Mesenchymal stem cell (in vitro differentiated cells and primary cell): Measurements from ENCODE around the gene CCDC127.
"Not testable (repeated sequence)": the region's sequence is repeated elsewhere in the genome, so short reads cannot be mapped to it uniquely, and the experiment has no call there.

Source experiments
- DNase-seq: peaks from one replicate; pipeline ENCODE4 v3.0.0-alpha.2; 2013
- H2AFZ ChIP-seq: one replicate; pipeline ENCODE4 v1.6.1; 2013; ENCODE audit warnings: low read depth, mild to moderate bottlenecking, control low read depth, inconsistent platforms, low read length, moderate library complexity
- H2AK5ac ChIP-seq: 2 replicates; pipeline ENCODE4 v1.6.1; 2013; ENCODE audit warnings: low read length, moderate library complexity, mild to moderate bottlenecking, inconsistent platforms; ENCODE audit not compliant: severe bottlenecking
- H2BK120ac ChIP-seq: one replicate; pipeline ENCODE4 v1.6.1; 2013; ENCODE audit warnings: low read depth, mild to moderate bottlenecking, inconsistent platforms, low read length, moderate library complexity
- H2BK12ac ChIP-seq, 2 experiments: one replicate each; pipeline ENCODE4 v1.6.1; 2013; ENCODE audit warnings: inconsistent platforms in 2 of 2, low read length in 2 of 2, mild to moderate bottlenecking in 2 of 2, moderate library complexity in 2 of 2, control low read depth in 1 of 2
- H2BK15ac ChIP-seq: one replicate; pipeline ENCODE4 v1.6.1; 2013; ENCODE audit warnings: mild to moderate bottlenecking, low read depth, inconsistent platforms; ENCODE audit not compliant: poor library complexity, severe bottlenecking
- H2BK5ac ChIP-seq: 2 replicates; pipeline ENCODE4 v1.6.1; 2013; ENCODE audit warnings: low read depth, mild to moderate bottlenecking, low read length, control low read depth, inconsistent platforms; ENCODE audit not compliant: poor library complexity, severe bottlenecking
- H3K14ac ChIP-seq, 2 experiments: one replicate each; pipeline ENCODE4 v1.6.1; 2013; ENCODE audit warnings: inconsistent platforms in 2 of 2, low read length in 2 of 2, control low read depth in 1 of 2, mild to moderate bottlenecking in 1 of 2, moderate library complexity in 1 of 2
- H3K18ac ChIP-seq, 2 experiments: one replicate each; pipeline ENCODE4 v1.6.1; 2013; ENCODE audit warnings: inconsistent platforms in 2 of 2, low read length in 2 of 2, control low read depth in 1 of 2, low read depth in 1 of 2, mild to moderate bottlenecking in 1 of 2
- H3K23ac ChIP-seq, 2 experiments: one replicate each; pipeline ENCODE4 v1.6.1; 2013; ENCODE audit warnings: inconsistent platforms in 2 of 2, low read length in 2 of 2, mild to moderate bottlenecking in 2 of 2, moderate library complexity in 2 of 2, control low read depth in 1 of 2
- H3K27ac ChIP-seq: 2 replicates; pipeline ENCODE4 v1.5.1; 2013; ENCODE audit warnings: mild to moderate bottlenecking, moderate library complexity, low read length, control low read depth, inconsistent platforms; ENCODE audit not compliant: poor library complexity, severe bottlenecking
- H3K27me3 ChIP-seq, 2 experiments: 2 replicates each; pipeline versions ENCODE4 v1.6.1 to v1.7.0; 2013; ENCODE audit warnings: low read length in 2 of 2, mild to moderate bottlenecking in 2 of 2, moderate library complexity in 2 of 2, control low read depth in 1 of 2, inconsistent platforms in 1 of 2; ENCODE audit not compliant: control insufficient read depth in 1 of 2, insufficient read depth in 1 of 2
- H3K36me3 ChIP-seq, 2 experiments: 2 replicates each; pipeline versions ENCODE4 v1.6.1 to v1.7.0; 2013; ENCODE audit warnings: low read length in 2 of 2, control low read depth in 1 of 2, inconsistent platforms in 1 of 2, low read depth in 1 of 2, mild to moderate bottlenecking in 1 of 2; ENCODE audit not compliant: insufficient read depth in 2 of 2, control insufficient read depth in 1 of 2
- H3K4ac ChIP-seq, 2 experiments: one replicate each; pipeline ENCODE4 v1.6.1; 2013; ENCODE audit warnings: inconsistent platforms in 2 of 2, low read length in 2 of 2, mild to moderate bottlenecking in 2 of 2, moderate library complexity in 2 of 2, control low read depth in 1 of 2, low read depth in 1 of 2
- H3K4me1 ChIP-seq: 2 replicates; pipeline ENCODE4 v1.6.1; 2013; ENCODE audit warnings: low read depth, low read length, control low read depth; ENCODE audit not compliant: control insufficient read depth, insufficient read depth
- H3K4me2 ChIP-seq: 2 replicates; pipeline ENCODE4 v1.6.1; 2013; ENCODE audit warnings: low read length, mild to moderate bottlenecking, inconsistent platforms; ENCODE audit not compliant: poor library complexity, severe bottlenecking
- H3K4me3 ChIP-seq, 2 experiments: 2 replicates each; pipeline versions ENCODE4 v1.5.1 to v1.7.0; 2013; ENCODE audit warnings: low read length in 2 of 2, mild to moderate bottlenecking in 2 of 2, control low read depth in 1 of 2, low read depth in 1 of 2; ENCODE audit not compliant: insufficient read depth in 1 of 2
- H3K79me1 ChIP-seq: replicated peaks from 2 replicates; pipeline ENCODE4 v1.6.1; 2013; ENCODE audit warnings: mild to moderate bottlenecking, control low read depth, low read length, inconsistent platforms; ENCODE audit not compliant: poor library complexity, severe bottlenecking
- H3K9ac ChIP-seq: 2 replicates; pipeline ENCODE4 v1.7.0; 2013; ENCODE audit warnings: mild to moderate bottlenecking, low read length, moderate library complexity
- H3K9me3 ChIP-seq: 2 replicates; pipeline ENCODE4 v1.7.0; 2013; ENCODE audit warnings: mild to moderate bottlenecking, low read length; ENCODE audit not compliant: control insufficient read depth
- H4K8ac ChIP-seq: one replicate; pipeline ENCODE4 v1.6.1; 2013; ENCODE audit warnings: inconsistent platforms, mild to moderate bottlenecking, low read length, moderate library complexity
- H4K91ac ChIP-seq: one replicate; pipeline ENCODE4 v1.6.1; 2013; ENCODE audit warnings: mild to moderate bottlenecking, low read length, inconsistent platforms
- WGBS: methylation state at CpG from one replicate; pipeline ENCODE4 v1.1.7; 2013; ENCODE audit warnings: mixed read lengths; 5-methylcytosine and 5-hydroxymethylcytosine counted together

CCDC127 gene

DNA sequence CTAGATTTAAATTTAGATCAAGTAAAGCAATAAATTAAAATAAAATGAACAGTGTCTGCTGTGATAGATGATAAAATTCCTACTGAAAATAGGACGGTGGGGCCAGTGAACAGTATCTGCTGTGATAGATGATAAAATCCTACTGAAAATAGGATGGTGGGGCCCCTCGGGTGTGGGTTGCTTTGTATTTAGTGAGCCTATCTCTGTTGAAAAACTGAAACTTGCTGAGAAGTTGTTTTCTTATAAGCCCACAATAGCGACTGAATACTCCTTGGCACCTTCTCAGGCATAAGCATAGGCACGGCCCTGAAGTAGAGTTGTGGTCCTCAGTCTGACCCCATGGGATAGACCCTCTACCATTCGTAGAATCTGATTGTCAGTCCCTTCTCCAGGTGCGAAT, 5.8 kb upstream of the CCDC127 start:
- H2BK12ac ChIP-seq, result no peak overlapping the region
- no peak overlapping the region for H2BK15ac ChIP-seq
- WGBS, result 99% methylated on average over 6 of the region's 6 CpGs
- H3K4me2 ChIP-seq, result no peak overlapping the region
- no peaks in the 10 kb centered on the region for H3K9me3 ChIP-seq
- H4K91ac ChIP-seq, result no peak overlapping the region
- H2BK5ac ChIP-seq, result no peak overlapping the region
- H3K79me1 ChIP-seq, result peaks cover 21% of the 10 kb centered on the region
- H3K14ac ChIP-seq, result no peak overlapping the region
- no peak overlapping the region for H3K23ac ChIP-seq
- DNase-seq, result no peak
- H3K9ac ChIP-seq, result no peak overlapping the region
- no peak overlapping the region for H4K8ac ChIP-seq
- H3K4me3 ChIP-seq, result no peak overlapping the region
- no peaks in the 10 kb centered on the region for H3K27me3 ChIP-seq
- no peak overlapping the region for H3K4ac ChIP-seq
- peaks cover 4% of the 10 kb centered on the region for H3K4me1 ChIP-seq
- no peak overlapping the region for H3K27ac ChIP-seq
- no peak overlapping the region for H2AK5ac ChIP-seq
- no peak overlapping the region for H3K18ac ChIP-seq
- H3K36me3 ChIP-seq, result peaks cover 41 to 49% of the 10 kb centered on the region in 2 experiments
- no peak overlapping the region for H2BK120ac ChIP-seq
- H2AFZ ChIP-seq, result no peak overlapping the region

DNA sequence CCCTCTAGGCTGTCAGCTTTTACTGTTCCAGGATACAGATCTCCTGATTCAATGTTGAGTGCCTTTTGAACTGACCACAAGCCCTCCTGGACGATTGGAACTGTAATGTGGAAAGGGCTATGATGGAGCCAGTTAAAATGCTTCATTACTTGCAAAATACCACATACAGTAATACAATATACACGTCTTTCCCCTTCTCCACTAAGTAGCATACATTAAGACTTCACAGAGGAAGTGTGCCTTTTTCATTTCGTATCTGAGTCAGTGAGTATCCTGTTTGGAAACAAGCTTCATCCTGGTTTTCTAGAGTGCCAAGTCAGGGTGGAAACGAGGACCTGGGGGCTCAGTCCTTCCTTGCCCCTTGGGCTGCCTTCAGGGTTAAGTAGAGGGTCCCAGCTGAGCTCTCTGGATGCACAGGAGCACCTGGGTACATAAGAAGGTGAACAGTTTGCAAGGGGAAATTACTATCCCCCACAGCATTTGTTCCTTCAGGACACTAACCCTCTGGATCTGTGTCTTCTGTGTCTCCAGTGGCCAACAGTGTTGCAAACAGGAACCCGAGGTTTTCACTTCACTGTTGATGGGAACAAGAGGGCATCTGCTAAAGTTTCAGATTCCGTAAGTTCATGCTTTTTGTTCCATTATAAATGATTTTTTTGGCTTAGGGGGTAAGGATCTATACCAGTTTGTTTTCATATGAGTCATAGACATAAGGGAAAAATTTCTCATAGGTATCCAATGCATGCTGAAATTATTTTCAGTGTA, 5.2 kb upstream of the CCDC127 start:
- H2BK5ac ChIP-seq, H3K27ac ChIP-seq, H3K4me3 ChIP-seq, H2AFZ ChIP-seq, H3K14ac ChIP-seq, H2AK5ac ChIP-seq, H3K4ac ChIP-seq, H2BK120ac ChIP-seq, H3K23ac ChIP-seq, H3K4me1 ChIP-seq, H3K9me3 ChIP-seq, H2BK15ac ChIP-seq, H4K91ac ChIP-seq, H3K18ac ChIP-seq, H4K8ac ChIP-seq, H3K27me3 ChIP-seq, H3K4me2 ChIP-seq, H2BK12ac ChIP-seq: not testable (repeated sequence)
- Histone ChIP-seq H3K36me3 (peaks cover 38 to 43% of the 10 kb centered on the region in 2 experiments), H3K79me1 (peaks cover 21% of the 10 kb centered on the region), H3K9ac (peak overlapping the region; percentile 2)
- DNase-seq, result peak; percentile 13
- WGBS, result 81% methylated on average over 5 of the region's 6 CpGs

DNA sequence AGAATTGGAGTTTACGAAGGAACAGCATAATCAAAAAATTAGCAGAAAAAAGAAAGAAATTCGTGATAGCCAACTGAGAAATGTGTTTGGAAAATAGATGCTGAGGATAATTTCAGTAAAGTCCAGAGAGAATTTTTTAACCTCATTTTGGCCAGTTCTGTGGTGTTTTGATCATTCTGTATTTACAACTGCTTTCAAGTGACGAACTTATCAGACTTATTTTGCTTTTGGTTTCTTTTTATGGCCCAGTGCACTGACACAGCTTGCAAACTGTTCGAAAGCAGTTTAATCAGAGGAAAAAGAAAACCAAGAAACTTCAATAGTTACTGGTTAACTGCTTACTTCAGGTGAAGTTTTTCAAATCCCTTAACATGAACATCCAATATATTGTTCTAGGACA, 2.0 kb upstream of the CCDC127 start:
- Histone ChIP-seq H3K9me3 (no peaks in the 10 kb centered on the region), H4K8ac (no peak overlapping the region), H3K4ac (no peak overlapping the region), H2BK5ac (no peak overlapping the region), H3K18ac (no peak overlapping the region), H2BK12ac (no peak overlapping the region), H2BK120ac (no peak overlapping the region), H4K91ac (no peak overlapping the region), H3K4me3 (peak overlapping the region in 1 of 2 experiments; percentile 86), H2AK5ac (no peak overlapping the region), H3K79me1 (peaks cover 10% of the 10 kb centered on the region), H3K14ac (no peak overlapping the region), H3K4me2 (no peak overlapping the region), H3K36me3 (peaks cover 11 to 14% of the 10 kb centered on the region in 2 experiments), H3K23ac (no peak overlapping the region), H2AFZ (no peak overlapping the region), H3K9ac (peak overlapping the region; percentile 88), H3K27me3 (no peaks in the 10 kb centered on the region), H3K27ac (no peak overlapping the region), H2BK15ac (no peak overlapping the region), H3K4me1 (peaks cover 5% of the 10 kb centered on the region)
- WGBS, result 73% methylated on average over 3 of the region's 4 CpGs
- DNase-seq, result peak; percentile 47

DNA sequence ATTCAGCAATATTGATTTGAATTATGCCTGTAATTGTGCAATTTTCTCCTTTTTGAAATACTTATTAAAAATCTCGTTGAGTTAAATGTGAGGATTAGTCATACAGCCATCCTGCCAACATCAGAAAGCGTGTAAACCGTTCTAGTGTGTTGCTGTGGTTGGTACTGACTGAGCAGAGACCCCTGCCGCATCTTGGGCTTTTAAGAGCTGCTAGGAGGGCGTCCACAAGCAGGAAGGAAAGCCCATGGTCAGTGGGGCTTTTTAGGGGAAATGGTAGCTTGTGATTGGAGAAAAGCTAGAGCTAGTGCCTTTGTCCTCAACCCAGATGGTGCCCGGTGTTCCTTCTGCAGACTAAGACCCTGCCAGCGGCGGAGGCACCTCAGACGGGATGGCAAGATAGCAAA, 1.5 kb upstream of the CCDC127 start:
- Histone ChIP-seq H2BK5ac (no peak overlapping the region), H3K36me3 (peaks cover 5 to 9% of the 10 kb centered on the region in 2 experiments), H3K9ac (peak overlapping the region; percentile 88), H3K23ac (peak overlapping the region in 1 of 2 experiments; percentile 35), H2BK12ac (no peak overlapping the region), H3K4me3 (peak overlapping the region in 1 of 2 experiments; percentile 86), H3K79me1 (peaks cover 5% of the 10 kb centered on the region), H2BK15ac (no peak overlapping the region), H2BK120ac (no peak overlapping the region), H3K4ac (peak overlapping the region in 1 of 2 experiments; percentile 82), H3K18ac (no peak overlapping the region), H3K9me3 (no peaks in the 10 kb centered on the region), H3K27me3 (no peaks in the 10 kb centered on the region), H3K14ac (no peak overlapping the region), H2AK5ac (no peak overlapping the region), H3K4me1 (peaks cover 6% of the 10 kb centered on the region), H3K27ac (no peak overlapping the region), H3K4me2 (peak overlapping the region; percentile 41), H4K91ac (no peak overlapping the region), H4K8ac (no peak overlapping the region), H2AFZ (no peak overlapping the region)
- peak; percentile 54 for DNase-seq
- WGBS, result 35% methylated on average over 9 of the region's 9 CpGs
